Pulmonary artery endothelial cell (primary cell): ENCODE measurements around the gene ADH4. TPM values are rescaled to one million over a fixed set of nuclear protein-coding genes. Genes with fewer than 3 reads are reported as not detected.
"Not testable (repeated sequence)": the region's sequence is repeated elsewhere in the genome, so short reads cannot be mapped to it uniquely, and the experiment has no call there.

Experiments
- DNase-seq: peaks from one replicate; pipeline ENCODE4 v3.0.0-alpha.2; 2011; ENCODE audit warnings: low read depth, low spot score
- total RNA-seq: library from RNA; depleted of rRNA; stranded (reverse); fragments of >200 nt; gene quantifications from 2 replicates; pipeline ENCODE4 v1.2.3, GENCODE V29; 2014

ADH4 gene
- total RNA-seq, 1 donor from 2014 or later: not detected

GRCh38 chr4:99080869-99081268 is 63.2 kb downstream of the ADH4 start:
- not testable (repeated sequence) for DNase-seq

- no peak for DNase-seq
These were observed 64.3 kb downstream of the ADH4 start for GRCh38 chr4:99079625-99080295.

GRCh38 chr4:99078931-99079624 is 65.0 kb downstream of the ADH4 start:
- no peak for DNase-seq

- no peak for DNase-seq
These were observed 65.8 kb downstream of the ADH4 start for GRCh38 chr4:99078336-99078735.

GRCh38 chr4:99077177-99077576 is 66.9 kb downstream of the ADH4 start:
- DNase-seq: no peak

- no peak for DNase-seq
These were observed 67.7 kb downstream of the ADH4 start for GRCh38 chr4:99076292-99076976.

- DNase-seq: no peak
These were observed 69.3 kb downstream of the ADH4 start for GRCh38 chr4:99074816-99075215.

Other genes with a start within 250 kb of the ADH4 start
- 218 and 300 TPM in 2 replicates for gene EIF4E, start 215.2 kb downstream of the ADH4 start, total RNA-seq
- gene METAP1, start 148.6 kb downstream of the ADH4 start, total RNA-seq: 27.3 and 30.7 TPM in 2 replicates
- gene ADH5, start 55.5 kb downstream of the ADH4 start, total RNA-seq: 95.4 and 108 TPM in 2 replicates
- not detected in 2 replicates for gene ADH6, start 74.9 kb upstream of the ADH4 start, total RNA-seq
- gene ADH1A, start 146.7 kb upstream of the ADH4 start, total RNA-seq: not detected in 2 replicates
- not detected in 2 replicates for gene ADH1B, start 177.1 kb upstream of the ADH4 start, total RNA-seq
- gene ADH1C, start 208.4 kb upstream of the ADH4 start, total RNA-seq: not detected in 2 replicates